NB4 (cell line): ENCODE data around the gene SLC6A11.

Experiments
- CTCF ChIP-seq: IDR thresholded peaks from one replicate; pipeline ENCODE4 v1.5.1; 2012; ENCODE audit warnings: low read depth, low read length
- POLR2A ChIP-seq: IDR thresholded peaks from 2 replicates; pipeline ENCODE4 v1.6.1; 2011; ENCODE audit warnings: mild to moderate bottlenecking; ENCODE audit not compliant: insufficient read length; ENCODE audit errors: extremely low read depth

GRCh38 chr3:10836676-10837075 lies 20.6 kb downstream of the SLC6A11 start:
- TF ChIP-seq CTCF (no peak), POLR2A (no peak)
